Measurements from ENCODE around the gene PRDM16. TPM values are rescaled to one million over a fixed set of nuclear protein-coding genes. Genes with fewer than 3 reads are reported as not detected.

The PRDM16 gene
- total and polyA plus RNA-seq, 2 of the 4 experiments (the other 2 are of a cell fraction) = 0.02 TPM; not detected in 1

DNA sequence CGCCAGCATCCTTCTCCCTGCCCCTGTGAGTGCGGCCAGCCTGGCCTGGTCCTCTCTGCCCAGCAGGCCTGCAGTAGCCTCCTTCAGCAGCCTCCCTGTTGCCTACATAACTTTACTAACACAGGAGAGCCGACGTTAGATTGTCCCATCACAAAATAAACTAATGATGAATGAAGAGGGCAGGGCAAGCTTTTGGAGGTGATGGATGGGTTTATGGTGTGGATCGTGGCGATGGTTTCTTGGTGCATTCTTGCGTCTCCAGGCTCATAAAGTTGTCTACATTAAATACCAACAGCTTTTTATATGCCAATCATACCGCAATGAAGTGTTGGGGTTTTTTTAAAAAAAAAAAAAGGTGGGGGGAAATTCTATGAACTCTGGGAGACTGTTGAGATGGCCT, 164.5 kb downstream of the PRDM16 start:
- no peak overlapping the region for H2AK5ac ChIP-seq (ENCODE audit: low read depth, low read length)
- H3K27me3 ChIP-seq (ENCODE audit: control insufficient read depth, insufficient read depth, low read length) = no peaks in the 10 kb centered on the region; the same call in 1 of the 2 replicates
- no peaks in the 10 kb centered on the region for H4K20me1 ChIP-seq (ENCODE audit: insufficient read depth, low read length)
- no peaks in the 10 kb centered on the region for H3K4me1 ChIP-seq (ENCODE audit: control insufficient read depth, insufficient read depth, low read length)
- H3K56ac ChIP-seq (ENCODE audit: extremely low read depth, insufficient read depth, low read length) = no peak overlapping the region
- H3K4ac ChIP-seq (ENCODE audit: low read depth, low read length) = no peak overlapping the region
- H3K4me3 ChIP-seq (ENCODE audit: insufficient read depth, low read depth, low read length) = no peak overlapping the region
- no peak overlapping the region for H4K91ac ChIP-seq (ENCODE audit: insufficient read depth, low read depth, low read length)
- DNase-seq (no peak), ATAC-seq (ENCODE audit: low read depth) (no peak)
- H3K18ac ChIP-seq (ENCODE audit: low read depth, low read length) = no peak overlapping the region
- H3K27ac ChIP-seq (ENCODE audit: insufficient read depth, low read length) = no peak overlapping the region
- H2AK9ac ChIP-seq (replicated peaks; ENCODE audit: low read depth, low read length, poor library complexity) = no peak overlapping the region
- H2BK120ac ChIP-seq (ENCODE audit: low read depth, low read length) = no peak overlapping the region
- no peak overlapping the region for H2BK20ac ChIP-seq (ENCODE audit: low read depth, low read length)
- WGBS, 2 experiments (ENCODE audit: extremely low coverage in 2 of 2, insufficient read length in 1 of 2) = 86% methylated on average over 1 of the region's 8 CpGs; no CpG with 5 or more reads in 1 of the 2 experiments
- intact Hi-C loops (cut with micrococcal nuclease) = no loop called here
- H2BK5ac ChIP-seq (ENCODE audit: low read depth, low read length, poor library complexity, severe bottlenecking) = no peak overlapping the region
- H3K36me3 ChIP-seq (ENCODE audit: control insufficient read depth, insufficient read depth, low read length) = no peaks in the 10 kb centered on the region
- no peak overlapping the region for H4K8ac ChIP-seq (ENCODE audit: low read depth in 2 of 2, low read length in 2 of 2)
- no peak overlapping the region for H3K23ac ChIP-seq (ENCODE audit: low read depth, low read length)
- H3K14ac ChIP-seq (replicated peaks; ENCODE audit: low read depth, low read length) = no peak overlapping the region
- BruUV-seq (replicated peaks) = no TSS peak
- dilution Hi-C loops (cut with HindIII; ENCODE audit: low sequenced_read_pairs, unreplicated experiment) = no loop called here
- H3K9ac ChIP-seq (ENCODE audit: low read depth, low read length) = no peak overlapping the region
- H3K79me1 ChIP-seq (ENCODE audit: low read depth in 1 of 2, low read length in 2 of 2) = no peaks in the 10 kb centered on the region
- TF ChIP-seq RCOR1 (IDR thresholded peaks at IDR 0.05; ENCODE audit: insufficient replicate concordance, low read length) (no peak), FOS (IDR thresholded peaks at IDR 0.05; ENCODE audit: low read depth, low read length) (no peak), CHD1 (IDR thresholded peaks at IDR 0.05; ENCODE audit: low read depth, low read length) (no peak), MAZ (IDR thresholded peaks at IDR 0.05; ENCODE audit: borderline replicate concordance, low read depth, low read length) (no peak), BHLHE40 (IDR thresholded peaks at IDR 0.05; ENCODE audit: low read depth, low read length) (no peak), RFX5 (IDR thresholded peaks at IDR 0.05; ENCODE audit: low read depth, low read length) (no peak), RAD21 (IDR thresholded peaks at IDR 0.05; ENCODE audit: low read length) (no peak), NFE2L2 (IDR thresholded peaks at IDR 0.05; ENCODE audit: low read depth, low read length) (no peak), MAFK (IDR thresholded peaks at IDR 0.05; ENCODE audit: low read depth, low read length) (no peak), POLR2A (IDR thresholded peaks at IDR 0.05; ENCODE audit: low read depth, low read length) (no peak), SMC3 (IDR thresholded peaks at IDR 0.05; ENCODE audit: low read depth, low read length) (no peak)
- TF ChIP-seq, protein P1, sequence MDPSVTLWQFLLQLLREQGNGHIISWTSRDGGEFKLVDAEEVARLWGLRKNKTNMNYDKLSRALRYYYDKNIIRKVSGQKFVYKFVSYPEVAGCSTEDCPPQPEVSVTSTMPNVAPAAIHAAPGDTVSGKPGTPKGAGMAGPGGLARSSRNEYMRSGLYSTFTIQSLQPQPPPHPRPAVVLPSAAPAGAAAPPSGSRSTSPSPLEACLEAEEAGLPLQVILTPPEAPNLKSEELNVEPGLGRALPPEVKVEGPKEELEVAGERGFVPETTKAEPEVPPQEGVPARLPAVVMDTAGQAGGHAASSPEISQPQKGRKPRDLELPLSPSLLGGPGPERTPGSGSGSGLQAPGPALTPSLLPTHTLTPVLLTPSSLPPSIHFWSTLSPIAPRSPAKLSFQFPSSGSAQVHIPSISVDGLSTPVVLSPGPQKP (IDR thresholded peaks at IDR 0.05; ENCODE audit: borderline replicate concordance, low read depth, low read length) = no peak
- TF ChIP-seq, protein P2, sequence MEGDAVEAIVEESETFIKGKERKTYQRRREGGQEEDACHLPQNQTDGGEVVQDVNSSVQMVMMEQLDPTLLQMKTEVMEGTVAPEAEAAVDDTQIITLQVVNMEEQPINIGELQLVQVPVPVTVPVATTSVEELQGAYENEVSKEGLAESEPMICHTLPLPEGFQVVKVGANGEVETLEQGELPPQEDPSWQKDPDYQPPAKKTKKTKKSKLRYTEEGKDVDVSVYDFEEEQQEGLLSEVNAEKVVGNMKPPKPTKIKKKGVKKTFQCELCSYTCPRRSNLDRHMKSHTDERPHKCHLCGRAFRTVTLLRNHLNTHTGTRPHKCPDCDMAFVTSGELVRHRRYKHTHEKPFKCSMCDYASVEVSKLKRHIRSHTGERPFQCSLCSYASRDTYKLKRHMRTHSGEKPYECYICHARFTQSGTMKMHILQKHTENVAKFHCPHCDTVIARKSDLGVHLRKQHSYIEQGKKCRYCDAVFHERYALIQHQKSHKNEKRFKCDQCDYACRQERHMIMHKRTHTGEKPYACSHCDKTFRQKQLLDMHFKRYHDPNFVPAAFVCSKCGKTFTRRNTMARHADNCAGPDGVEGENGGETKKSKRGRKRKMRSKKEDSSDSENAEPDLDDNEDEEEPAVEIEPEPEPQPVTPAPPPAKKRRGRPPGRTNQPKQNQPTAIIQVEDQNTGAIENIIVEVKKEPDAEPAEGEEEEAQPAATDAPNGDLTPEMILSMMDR (conservative IDR thresholded peaks at IDR 0.05; ENCODE audit: low read depth, low read length) = no peak
- TF ChIP-seq, protein P3, sequence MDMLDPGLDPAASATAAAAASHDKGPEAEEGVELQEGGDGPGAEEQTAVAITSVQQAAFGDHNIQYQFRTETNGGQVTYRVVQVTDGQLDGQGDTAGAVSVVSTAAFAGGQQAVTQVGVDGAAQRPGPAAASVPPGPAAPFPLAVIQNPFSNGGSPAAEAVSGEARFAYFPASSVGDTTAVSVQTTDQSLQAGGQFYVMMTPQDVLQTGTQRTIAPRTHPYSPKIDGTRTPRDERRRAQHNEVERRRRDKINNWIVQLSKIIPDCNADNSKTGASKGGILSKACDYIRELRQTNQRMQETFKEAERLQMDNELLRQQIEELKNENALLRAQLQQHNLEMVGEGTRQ (IDR thresholded peaks at IDR 0.05; ENCODE audit: low read depth, low read length) = no peak
- ChIA-PET CTCF (no interaction called here), POLR2A (ENCODE audit: unreplicated experiment) (no interaction called here)
- H4K5ac ChIP-seq (ENCODE audit: low read depth, low read length) = no peak overlapping the region
- H3K9me1 ChIP-seq (ENCODE audit: insufficient read depth, low read length) = no peaks in the 10 kb centered on the region
- H3K4me2 ChIP-seq (ENCODE audit: low read depth, low read length) = no peak overlapping the region
- in situ Hi-C loops (cut with MboI; ENCODE audit: low sequenced_read_pairs) = loop anchor here (10.0 kb wide), 1 partner anchor 59 kb away; no protein-coding TSS in a partner anchor
- H2AFZ ChIP-seq (replicated peaks; ENCODE audit: low read length, poor library complexity) = no peak overlapping the region
- no peak overlapping the region for H2BK15ac ChIP-seq (ENCODE audit: low read depth, low read length)
- H3K9me3 ChIP-seq (ENCODE audit: control insufficient read depth, insufficient read depth, low read length) = no peaks in the 10 kb centered on the region
